DND-41 (cell line): ENCODE data around the gene ALDH1A2.

ENCODE experiments used
- CTCF ChIP-seq: IDR thresholded peaks from 2 replicates; pipeline ENCODE4 v1.5.1; 2012; ENCODE audit warnings: borderline replicate concordance, low read length, moderate library complexity, mild to moderate bottlenecking; ENCODE audit not compliant: poor library complexity, severe bottlenecking; ENCODE audit errors: extremely low read depth
- EZH2 ChIP-seq: IDR thresholded peaks from 3 replicates; pipeline ENCODE4 v1.6.1; 2012; ENCODE audit warnings: borderline replicate concordance, low read depth, mild to moderate bottlenecking, moderate library complexity, low read length, inconsistent platforms; ENCODE audit not compliant: severe bottlenecking

- TF ChIP-seq CTCF: no peak
- TF ChIP-seq EZH2: no peak
These were observed 144.6 kb downstream of the ALDH1A2 start for GRCh38 chr15:57920911-57921310.
